ENCODE measurements around the gene SHC4. TPM values are rescaled to one million over a fixed set of nuclear protein-coding genes. Genes with fewer than 3 reads are reported as not detected.

Gene SHC4
- total RNA-seq, 6 experiments from 2014 or later: 2.1 to 4.2 (median 3.5) TPM

GRCh38 chr15:48992096-48992495 lies 28.4 kb upstream of the SHC4 start:
- H3K36me3 Mint-ChIP-seq (ENCODE audit: low read depth): peaks cover 61% of the 10 kb centered on the region
- DNase-seq: no peak

GRCh38 chr15:48989170-48989569 lies 25.5 kb upstream of the SHC4 start:
- Mint-ChIP-seq H3K4me1 (ENCODE audit: low read depth) (peaks cover 50% of the 10 kb centered on the region), H3K27me3 (ENCODE audit: insufficient read depth) (no peaks in the 10 kb centered on the region; the same call in 1 of the 2 replicates), H3K9me3 (no peaks in the 10 kb centered on the region), H3K36me3 (ENCODE audit: low read depth) (peaks cover 45% of the 10 kb centered on the region), H3K4me3 (no peak overlapping the region), H3K27ac (no peak overlapping the region)
- TF ChIP-seq CTCF (IDR thresholded peaks at IDR 0.05): no peak
- DNase-seq: no peak

More at GRCh38 chr15:48992096-48992495, 28.4 kb upstream of the SHC4 start:
- H3K27me3 Mint-ChIP-seq (ENCODE audit: insufficient read depth): no peaks in the 10 kb centered on the region; the same call in 1 of the 2 replicates
- no peak overlapping the region for H3K4me3 Mint-ChIP-seq
- H3K4me1 Mint-ChIP-seq (ENCODE audit: low read depth): peaks cover 57% of the 10 kb centered on the region
- no peak overlapping the region for H3K27ac Mint-ChIP-seq
- TF ChIP-seq CTCF (IDR thresholded peaks at IDR 0.05): no peak
- no peaks in the 10 kb centered on the region for H3K9me3 Mint-ChIP-seq

- peaks cover 28% of the 10 kb centered on the region for H3K36me3 Mint-ChIP-seq (ENCODE audit: low read depth)
- H3K27ac Mint-ChIP-seq: no peak overlapping the region
- H3K4me1 Mint-ChIP-seq (ENCODE audit: low read depth): peaks cover 35% of the 10 kb centered on the region
- DNase-seq: no peak
- no peaks in the 10 kb centered on the region for H3K9me3 Mint-ChIP-seq
- no peak overlapping the region for H3K4me3 Mint-ChIP-seq
- no peaks in the 10 kb centered on the region; the same call in 1 of the 2 replicates for H3K27me3 Mint-ChIP-seq (ENCODE audit: insufficient read depth)
- no peak for TF ChIP-seq CTCF (IDR thresholded peaks at IDR 0.05)
Observed at GRCh38 chr15:48987142-48987541, 23.4 kb upstream of the SHC4 start.

- no peak overlapping the region for H3K4me3 Mint-ChIP-seq
- no peak overlapping the region for H3K27ac Mint-ChIP-seq
- H3K4me1 Mint-ChIP-seq (ENCODE audit: low read depth): peaks cover 35% of the 10 kb centered on the region
- peaks cover 20% of the 10 kb centered on the region for H3K36me3 Mint-ChIP-seq (ENCODE audit: low read depth)
- no peak for DNase-seq
- no peak for TF ChIP-seq CTCF (IDR thresholded peaks at IDR 0.05)
- no peaks in the 10 kb centered on the region for H3K9me3 Mint-ChIP-seq
- H3K27me3 Mint-ChIP-seq (ENCODE audit: insufficient read depth): no peaks in the 10 kb centered on the region; the same call in 1 of the 2 replicates
Observed at GRCh38 chr15:48986240-48986639, 22.5 kb upstream of the SHC4 start.

- Mint-ChIP-seq H3K27me3 (ENCODE audit: insufficient read depth) (no peaks in the 10 kb centered on the region; the same call in 1 of the 2 replicates), H3K27ac (no peak overlapping the region), H3K9me3 (no peaks in the 10 kb centered on the region), H3K4me3 (no peak overlapping the region), H3K4me1 (ENCODE audit: low read depth) (peaks cover 33% of the 10 kb centered on the region), H3K36me3 (ENCODE audit: low read depth) (peaks cover 16% of the 10 kb centered on the region)
- TF ChIP-seq CTCF (IDR thresholded peaks at IDR 0.05): no peak
- DNase-seq: no peak
Observed at GRCh38 chr15:48985516-48985915, 21.8 kb upstream of the SHC4 start.

Measured in HFFc6 (cell line).